HG02571 (cell line): Measurements from ENCODE around the gene NELL2.
"Not testable (repeated sequence)": the region's sequence is repeated elsewhere in the genome, so short reads cannot be mapped to it uniquely, and the experiment has no call there.

ENCODE experiments used
- ATAC-seq: cut with Tn5 transposase; IDR thresholded peaks from one replicate; pipeline ENCODE4 v1.9.1; 2021; ENCODE audit warnings: mild to moderate bottlenecking, moderate library complexity; ENCODE audit not compliant: unreplicated experiment

NELL2 gene

DNA sequence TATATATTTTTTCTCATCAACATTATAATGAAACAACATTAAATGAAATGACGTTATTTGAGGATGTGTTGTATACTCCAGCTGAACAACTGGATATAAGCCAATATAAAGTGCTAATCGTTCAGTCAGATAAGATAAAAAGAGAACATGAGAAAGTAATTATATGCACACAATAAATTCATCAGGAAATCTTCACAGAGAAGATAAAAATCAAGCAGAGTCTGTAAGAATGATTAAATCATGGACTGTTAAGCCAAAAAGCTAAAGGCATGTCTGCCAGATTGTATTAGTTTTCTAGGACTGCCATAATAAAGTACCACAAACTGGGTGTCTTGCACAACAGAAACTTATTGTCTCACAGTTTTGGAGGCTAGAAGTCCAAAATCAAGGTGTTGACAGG is 178.6 kb downstream of the NELL2 start:
- ATAC-seq = no peak

DNA sequence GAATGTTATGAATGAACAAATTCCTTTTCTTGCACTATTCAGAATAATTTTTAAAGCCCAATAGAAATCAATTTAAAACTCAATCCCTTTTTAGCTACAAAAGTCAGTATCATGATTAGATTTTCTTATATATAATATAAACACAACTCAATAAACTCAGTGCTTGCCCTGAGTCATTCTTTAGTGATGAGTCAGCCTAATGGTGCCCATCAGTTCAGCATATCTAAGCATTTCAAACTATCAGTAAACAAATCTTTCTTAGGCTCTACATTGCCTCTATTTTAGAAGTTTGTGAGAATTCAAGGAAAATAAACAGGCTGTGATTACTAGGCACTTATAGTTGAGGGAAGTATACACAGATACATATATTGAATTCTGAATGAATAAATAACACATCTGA is 179.6 kb downstream of the NELL2 start:
- no peak for ATAC-seq

DNA sequence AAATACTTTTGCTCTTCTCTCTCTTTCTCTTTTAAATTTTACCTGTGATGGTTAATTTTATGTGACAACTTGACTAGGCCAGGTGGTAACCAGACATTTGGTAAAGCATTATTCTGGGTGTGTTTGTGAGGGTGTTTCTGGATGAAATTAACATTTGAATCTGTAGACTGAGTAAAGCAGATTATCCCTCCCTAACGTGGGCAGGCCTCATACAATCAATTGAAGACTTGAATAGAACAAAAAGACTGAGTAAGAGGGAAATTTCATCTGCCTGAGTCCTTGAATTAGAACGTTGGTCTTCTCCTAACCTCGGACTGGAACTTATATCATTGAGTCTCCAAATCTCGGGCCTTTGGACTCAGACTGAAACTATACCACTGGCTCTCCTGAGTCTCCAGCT is 182.1 kb downstream of the NELL2 start:
- no peak for ATAC-seq

DNA sequence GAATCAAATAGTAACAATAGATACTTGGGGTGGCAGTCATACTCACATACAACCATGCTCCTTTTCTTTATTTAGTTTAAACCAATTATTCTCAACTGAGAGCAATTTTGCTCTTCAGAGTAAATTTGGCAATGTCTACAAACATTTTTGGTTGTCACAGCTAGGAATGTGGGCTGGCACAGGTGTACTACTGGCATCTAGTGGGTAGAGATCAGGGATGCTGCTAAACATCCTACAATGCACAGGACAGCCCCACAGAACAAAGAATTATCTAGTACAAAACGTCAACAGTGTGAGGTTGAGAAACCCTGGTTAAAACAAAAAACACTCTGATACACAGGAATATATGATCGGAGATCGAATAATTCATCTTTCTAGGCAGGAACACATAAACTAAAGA is 186.5 kb downstream of the NELL2 start:
- ATAC-seq = no peak

DNA sequence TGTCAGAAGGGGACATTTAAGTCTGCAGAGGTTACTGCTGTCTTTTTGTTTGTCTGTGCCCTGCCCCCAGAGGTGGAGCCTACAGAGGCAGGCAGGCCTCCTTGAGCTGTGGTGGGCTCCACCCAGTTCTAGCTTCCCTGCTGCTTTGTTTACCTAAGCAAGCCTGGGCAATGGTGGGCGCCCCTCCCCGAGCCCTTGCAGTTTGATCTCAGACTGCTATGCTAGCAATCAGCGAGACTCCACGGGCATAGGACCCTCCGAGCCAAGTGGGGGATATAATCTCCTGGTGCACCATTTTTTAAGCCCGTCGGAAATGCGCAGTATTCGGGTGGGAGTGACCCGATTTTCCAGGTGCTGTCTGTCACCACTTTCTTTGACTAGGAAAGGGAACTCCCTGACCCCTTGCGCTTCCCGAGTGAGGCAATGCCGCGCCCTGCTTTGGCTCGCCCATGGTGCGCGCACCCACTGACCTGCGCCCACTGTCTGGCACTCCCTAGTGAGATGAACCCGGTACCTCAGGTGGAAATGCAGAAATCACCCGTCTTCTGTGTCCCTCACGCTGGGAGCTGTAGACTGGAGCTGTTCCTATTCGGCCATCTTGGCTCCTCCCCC is 189.2 kb downstream of the NELL2 start:
- ATAC-seq = not testable (repeated sequence)

DNA sequence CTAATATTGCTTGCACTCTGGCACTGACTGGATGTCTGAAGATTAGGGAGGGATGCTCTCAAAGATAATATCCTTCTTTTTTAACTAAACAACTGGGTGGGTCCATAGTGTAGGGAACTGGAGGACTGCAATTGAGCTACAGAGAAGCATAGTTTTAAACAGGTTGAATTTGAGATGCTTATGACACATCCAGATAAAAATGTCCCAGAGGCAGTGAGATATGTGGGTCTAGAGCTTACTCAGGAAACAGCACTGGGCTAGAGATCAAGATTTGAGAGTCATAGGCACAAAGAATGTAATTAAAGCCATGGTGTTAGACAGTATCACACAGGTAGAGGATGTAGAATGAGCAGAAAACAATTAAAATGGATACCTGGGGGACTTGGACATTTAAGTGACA is 198.4 kb downstream of the NELL2 start:
- ATAC-seq = no peak

DNA sequence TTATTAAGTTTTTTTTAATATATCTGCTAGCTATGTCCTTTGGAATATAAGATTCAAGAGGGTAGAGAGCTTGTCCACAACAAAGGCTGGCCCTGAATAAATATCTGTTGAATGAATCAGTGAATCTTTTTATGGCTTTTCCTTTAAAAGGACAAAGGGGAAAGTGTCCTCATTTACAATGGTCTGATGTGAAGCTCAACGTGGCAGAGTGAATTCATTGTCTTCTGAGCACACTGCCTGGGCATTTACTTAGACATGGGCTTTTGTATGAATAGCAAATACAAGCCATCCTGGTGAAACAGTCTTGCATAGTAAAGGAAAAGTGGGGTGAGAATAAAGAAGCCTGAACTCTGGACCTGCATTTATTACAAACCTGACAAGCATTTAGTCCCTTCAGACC is 201.2 kb downstream of the NELL2 start:
- no peak for ATAC-seq

DNA sequence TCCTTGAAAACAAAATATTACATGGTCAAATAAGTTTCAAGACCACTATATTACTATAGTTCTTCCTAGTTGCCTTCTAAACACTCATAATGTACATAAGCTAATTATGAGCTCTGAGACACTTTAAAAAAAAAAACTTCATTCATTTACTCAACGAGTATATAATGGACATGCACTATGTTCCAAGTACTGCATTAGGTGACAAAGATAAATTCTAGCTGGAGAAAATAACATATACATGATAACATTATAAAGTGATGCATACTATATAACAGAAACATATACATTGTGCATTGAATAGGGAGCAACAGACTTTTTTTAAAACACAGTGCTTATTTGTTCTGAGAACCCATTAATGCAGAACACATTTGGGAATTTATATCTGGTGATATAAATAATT is 202.3 kb downstream of the NELL2 start:
- no peak for ATAC-seq

DNA sequence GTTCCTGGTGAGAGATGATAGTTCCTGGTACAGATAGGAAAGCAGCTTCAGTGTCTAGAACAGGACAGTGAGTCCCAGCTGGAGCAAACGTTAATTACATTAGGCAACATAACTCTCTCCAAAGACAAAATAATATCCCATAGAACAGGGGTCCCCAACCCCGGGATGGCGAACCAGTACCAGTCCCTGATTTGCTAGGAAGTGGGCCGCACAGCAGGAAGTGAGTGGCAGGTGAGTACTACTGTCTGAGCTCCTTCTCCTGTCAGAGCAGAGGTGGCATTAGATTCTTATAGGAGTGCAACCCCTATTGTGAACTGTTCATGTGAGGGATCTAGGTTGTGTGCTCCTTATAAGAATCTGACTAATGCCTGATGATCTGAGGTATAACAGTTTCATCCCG is 204.1 kb downstream of the NELL2 start:
- no peak for ATAC-seq

DNA sequence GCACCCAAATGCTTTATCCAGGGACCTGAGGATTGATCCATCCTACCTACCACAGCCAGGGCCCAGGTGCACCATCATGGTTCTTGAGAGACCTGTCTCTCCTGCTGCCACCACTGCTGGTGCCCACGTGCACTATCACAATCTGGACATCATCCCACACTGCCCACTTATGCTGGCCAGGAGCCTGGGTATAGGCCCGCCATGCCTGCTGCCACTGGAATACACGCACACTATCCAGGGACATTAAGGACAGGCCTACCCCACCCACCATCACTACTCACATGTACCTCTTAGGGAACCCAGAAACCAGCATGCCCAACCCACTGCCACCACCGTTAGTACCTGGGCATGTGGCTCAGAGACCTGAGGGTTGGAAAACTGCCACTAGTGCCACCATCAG is 207.7 kb downstream of the NELL2 start:
- no peak for ATAC-seq

DNA sequence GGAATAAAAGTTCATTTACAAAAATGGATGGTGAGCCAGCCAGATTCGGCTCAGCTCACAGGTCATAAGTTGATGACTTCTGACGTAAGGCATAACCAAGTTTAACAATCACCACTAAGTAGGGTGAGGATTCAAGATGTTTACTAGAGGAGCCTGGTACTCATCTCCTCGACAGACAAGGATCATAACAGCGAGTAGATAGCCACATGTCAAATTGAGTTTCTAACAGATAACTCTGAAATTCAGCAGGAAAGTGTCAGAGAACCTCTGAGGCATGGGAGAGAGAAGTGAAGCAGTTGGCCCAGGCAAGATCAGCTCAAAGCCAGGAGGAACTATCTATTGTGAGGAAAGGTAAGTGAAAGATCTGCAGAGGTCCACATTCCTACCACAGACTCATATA is 208.7 kb downstream of the NELL2 start:
- ATAC-seq = no peak

DNA sequence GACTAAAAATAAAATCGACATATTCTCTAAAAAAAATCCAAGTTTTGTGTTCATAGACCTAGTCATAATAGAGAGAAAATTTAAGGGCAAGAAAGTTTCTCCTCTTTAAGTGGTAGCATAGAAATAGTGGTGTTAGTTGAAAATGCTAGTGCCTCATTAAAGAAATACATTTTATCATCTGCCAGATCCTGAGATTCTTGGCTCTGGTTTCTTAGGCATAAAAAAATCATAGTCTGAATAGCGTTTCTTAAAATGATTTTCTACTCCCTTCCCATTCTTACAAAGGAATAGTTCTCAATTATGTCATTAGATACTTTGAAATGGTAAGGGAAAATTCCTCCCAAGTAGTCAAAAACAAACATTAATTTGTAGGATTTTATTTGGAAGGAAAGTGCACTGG is 212.8 kb downstream of the NELL2 start:
- no peak for ATAC-seq

DNA sequence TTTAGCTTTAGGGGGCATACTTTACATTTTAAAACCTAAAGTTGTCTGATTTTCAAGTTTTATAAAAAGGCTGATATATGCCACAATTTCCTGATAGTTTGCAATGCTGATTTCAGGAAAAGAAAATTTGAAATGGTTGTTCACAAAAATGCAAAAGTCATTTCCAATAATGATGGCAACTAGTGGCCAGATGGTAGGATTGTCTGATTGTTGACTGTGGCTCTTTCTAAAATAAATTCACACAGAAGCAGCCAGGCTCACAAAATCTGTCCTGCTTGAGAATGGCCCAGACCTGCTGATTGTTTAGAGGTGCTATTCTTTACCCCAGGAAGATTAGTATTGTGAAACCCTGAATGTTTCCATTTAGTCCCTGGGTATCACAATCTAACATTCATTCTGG is 220.3 kb downstream of the NELL2 start:
- ATAC-seq = no peak

DNA sequence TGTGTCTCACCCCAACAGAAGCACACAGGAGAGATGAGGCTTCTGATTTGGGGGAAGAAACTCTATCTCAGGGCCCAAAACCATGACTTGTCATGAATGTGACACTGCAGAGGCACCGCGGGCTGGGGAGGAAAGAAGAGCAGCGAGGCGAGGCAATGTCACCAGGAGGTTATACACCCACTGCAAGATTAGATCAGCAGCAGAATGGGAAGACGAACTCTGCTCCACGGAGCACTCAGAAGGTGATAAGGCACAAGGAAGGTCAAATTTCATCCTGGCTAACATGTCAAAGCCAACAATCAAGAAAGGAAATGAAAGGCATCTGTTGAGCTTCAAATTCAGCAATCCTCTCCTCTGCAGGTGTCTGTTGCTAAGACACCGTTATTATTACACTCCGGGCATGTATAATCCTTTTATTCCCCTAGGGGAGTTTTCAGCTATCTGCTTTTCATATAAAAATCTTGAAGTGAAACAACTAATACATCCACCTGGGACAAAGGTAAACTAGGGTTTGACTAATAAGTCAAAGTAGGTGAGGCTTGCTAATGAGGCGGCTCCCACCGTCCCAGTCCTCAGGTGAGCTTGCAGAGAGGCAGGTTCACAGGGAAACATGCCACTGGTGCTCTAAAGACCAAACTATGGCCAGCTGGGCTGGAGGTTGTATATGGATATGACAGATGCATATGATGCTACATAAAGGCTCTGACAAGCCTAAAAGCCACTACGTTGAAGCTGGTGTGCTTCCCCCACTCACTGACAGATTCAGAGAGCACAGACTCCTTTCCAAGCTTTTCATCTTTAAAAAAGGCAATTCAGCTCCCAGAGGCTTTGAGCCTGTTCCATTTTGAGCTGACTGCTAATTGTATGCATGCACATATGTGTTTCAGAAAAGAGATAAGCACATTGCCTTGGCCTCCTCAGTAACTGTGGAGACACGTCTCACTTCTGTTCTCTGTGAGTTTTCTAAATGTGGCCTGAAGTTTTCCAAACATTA is 221.2 kb downstream of the NELL2 start:
- ATAC-seq = no peak

DNA sequence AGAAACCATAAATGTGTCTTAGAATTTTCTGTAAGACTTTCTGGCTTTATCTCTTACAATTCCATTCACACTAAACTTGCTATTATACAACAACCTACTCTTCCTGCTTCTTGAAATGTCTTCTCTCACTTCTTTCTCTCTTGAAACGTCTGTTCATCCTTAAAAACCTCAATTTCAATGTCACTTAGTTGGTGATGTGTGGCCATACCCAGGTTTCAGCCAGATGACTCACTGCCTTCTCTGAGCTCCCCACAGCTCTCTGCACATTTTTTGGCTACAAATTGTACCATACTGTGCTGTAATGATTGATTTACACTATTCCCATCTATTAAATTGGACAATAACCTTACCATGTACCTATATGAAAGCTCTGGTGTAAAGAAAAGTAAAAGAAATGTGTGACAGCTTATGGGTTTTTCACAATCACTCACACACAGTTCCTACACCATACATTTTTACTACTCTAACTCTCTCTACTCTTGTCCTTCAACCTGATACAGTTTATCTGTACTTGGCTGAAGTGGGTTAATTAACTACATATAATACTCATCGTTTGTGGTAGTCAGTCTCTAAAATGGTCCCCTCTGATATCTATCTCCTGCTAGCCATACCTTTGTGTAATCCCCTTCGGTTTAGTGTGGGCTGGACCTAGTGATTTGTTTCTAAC is 222.1 kb downstream of the NELL2 start:
- ATAC-seq = no peak

DNA sequence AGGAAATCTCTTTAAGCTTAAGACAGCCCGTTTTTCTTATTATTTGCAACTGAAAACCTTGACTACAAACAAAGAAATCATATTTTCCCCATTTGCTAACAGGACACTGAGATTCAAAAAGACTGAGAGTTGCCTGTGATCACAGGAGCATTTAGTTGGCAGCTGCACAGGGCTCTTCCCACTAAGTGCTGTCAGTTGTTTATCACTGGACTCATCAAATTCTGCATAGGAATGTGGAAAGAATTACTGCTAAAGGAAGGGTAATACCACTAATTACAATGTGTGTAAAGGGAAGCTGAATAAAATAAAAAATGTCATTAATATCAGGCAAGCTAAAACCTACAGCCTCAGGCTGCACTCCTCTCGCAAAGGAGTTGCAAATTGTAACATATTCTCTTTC is 226.4 kb downstream of the NELL2 start:
- no peak for ATAC-seq

DNA sequence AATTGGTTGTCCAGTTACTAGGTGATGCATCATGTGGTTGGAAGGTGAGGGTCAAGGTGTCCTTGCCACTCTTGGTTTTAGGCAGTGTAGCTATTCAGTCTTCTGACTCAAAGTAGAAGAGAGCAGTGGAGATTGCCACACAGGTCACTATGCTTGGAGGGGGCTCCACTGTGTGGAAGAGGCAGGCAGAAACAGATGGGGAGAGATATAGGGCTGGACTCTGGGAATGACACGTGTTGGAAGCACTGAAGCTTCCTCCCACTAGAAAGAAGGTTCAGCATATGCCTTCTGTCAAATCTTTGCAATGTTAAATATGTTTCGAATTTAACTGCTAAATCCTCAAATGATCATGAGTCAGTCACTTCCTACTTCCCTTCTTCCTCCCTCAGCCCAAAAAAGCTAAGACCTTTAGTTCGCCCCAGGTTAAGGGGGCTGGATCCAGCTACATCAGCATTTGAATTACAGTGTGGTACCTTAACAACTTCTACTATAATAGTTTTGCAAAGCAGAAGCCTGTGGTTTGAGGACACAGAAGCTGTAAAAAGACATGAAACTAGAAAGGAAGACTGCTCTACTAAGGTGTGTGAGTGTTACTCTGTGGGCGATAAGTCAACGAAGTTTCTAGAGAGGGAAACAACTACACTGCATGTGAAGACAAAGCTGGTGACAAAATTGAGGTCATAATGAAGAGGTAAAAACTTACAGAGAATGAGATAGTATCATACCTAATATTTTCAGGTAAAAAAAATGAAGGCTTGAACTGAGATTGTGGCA is 228.0 kb downstream of the NELL2 start:
- no peak for ATAC-seq

DNA sequence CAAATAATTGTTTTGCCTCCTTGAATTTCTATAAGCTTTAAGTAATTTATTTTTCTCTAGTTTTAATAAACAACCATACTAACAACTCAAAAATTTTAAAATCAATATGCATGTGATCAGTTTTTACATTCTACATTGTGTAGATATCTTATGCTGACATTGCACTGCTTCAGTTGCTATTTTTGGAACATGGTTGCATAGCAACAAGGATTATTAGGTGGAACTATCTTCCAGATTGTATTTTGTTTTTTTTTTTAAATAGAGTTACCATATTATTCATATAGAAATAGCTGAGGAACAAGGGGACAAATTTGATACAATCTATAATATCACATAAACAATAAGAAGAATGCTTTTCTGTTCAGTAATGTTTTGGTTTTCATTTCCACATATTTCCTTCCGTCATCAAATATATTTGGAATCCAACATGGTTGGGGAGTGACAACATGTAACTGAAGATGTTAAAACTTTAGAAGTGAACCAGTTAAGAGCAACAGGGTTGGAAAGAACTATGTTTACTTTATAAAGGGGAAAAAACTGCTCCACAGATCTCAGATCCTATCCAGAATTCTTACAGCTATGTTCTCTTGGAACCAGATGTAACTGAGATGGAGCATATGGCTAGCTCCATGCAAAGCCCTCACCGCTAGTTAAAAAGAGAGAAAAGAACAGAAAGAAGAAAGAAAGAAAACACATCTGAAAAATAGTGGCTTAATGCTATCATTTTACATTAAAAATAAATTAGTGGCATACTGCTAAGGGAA is 235.5 kb downstream of the NELL2 start:
- no peak for ATAC-seq

DNA sequence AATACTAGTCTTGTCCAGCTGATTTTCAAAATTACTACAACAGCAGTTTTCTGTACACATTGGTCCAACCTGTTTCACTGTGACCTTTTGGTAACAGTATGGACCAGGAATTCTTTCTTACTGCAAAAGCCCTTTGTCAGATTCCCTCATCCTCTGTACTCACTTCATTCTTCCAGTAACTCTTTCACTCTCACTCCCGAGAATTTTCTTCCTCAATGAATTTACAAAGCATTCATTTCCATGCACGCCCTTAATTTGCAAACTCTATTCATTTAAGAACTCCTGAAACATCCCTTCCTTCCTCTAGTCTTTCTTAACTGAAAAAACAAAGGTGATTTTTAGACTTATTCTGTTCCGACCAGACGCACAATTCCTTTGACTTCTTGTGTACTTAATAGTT is 238.2 kb downstream of the NELL2 start:
- ATAC-seq = no peak

DNA sequence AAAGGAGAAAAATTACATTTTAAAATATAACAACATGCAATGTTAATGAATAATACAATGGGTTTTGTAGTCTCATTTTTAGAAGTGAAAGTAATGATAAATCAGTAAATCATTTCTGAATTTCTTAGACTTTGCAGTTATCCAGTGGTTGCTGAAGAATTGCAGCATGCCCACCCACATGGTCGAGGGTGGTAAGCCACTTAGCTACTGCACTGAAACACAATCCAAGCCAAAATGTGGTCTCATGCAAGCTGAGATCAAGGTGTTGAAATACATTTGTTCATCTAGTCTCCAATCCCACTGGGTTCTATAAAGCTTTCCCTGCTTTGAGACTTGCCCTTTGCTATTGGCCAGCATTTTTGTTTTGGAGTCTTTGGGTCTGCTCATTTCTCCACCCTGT is 247.9 kb downstream of the NELL2 start:
- ATAC-seq = no peak
